Esophagus squamous epithelium (tissue), 5 donors: ENCODE results near the gene TXN2. TPM values are rescaled to one million over a fixed set of nuclear protein-coding genes. Genes with fewer than 3 reads are reported as not detected.
"Not testable (repeated sequence)": the region's sequence is repeated elsewhere in the genome, so short reads cannot be mapped to it uniquely, and the experiment has no call there.

Experiments used
- DNase-seq: peaks from one replicate; lab custom pipeline; 2025; lab: John Stamatoyannopoulos, UW
- H3K27ac ChIP-seq, 4 donors: fragments of 200-600 bp; sonication (generic); one replicate each; pipeline ENCODE4 v1.5.1; 2016 to 2019; ENCODE audit warnings: mild to moderate bottlenecking in 1 of 4
- H3K27me3 ChIP-seq, 4 donors: fragments of 200-600 bp; sonication (generic); 1 replicate in 3 of 4; 2 replicates in 1 of 4; pipeline versions ENCODE4 v1.5.1 to v1.6.0; 2017 to 2021; ENCODE audit warnings: antibody characterized with exemption in 1 of 4
- H3K36me3 ChIP-seq, 3 donors: fragments of 200-600 bp; sonication (generic); one replicate each; pipeline ENCODE4 v1.5.1; 2016 to 2019
- H3K4me1 ChIP-seq, 3 donors: fragments of 200-600 bp; sonication (generic); one replicate each; pipeline ENCODE4 v1.5.1; 2017 to 2019
- H3K4me3 ChIP-seq, 4 donors: fragments of 200-600 bp; sonication (generic); 1 replicate in 3 of 4; 2 replicates in 1 of 4; pipeline ENCODE4 v1.5.1; 2016 to 2019; ENCODE audit warnings: mild to moderate bottlenecking in 2 of 4, moderate library complexity in 1 of 4
- H3K9me3 ChIP-seq, 3 donors: fragments of 200-600 bp; sonication (generic); one replicate each; pipeline ENCODE4 v1.5.1; 2016 to 2019
- POLR2A ChIP-seq, 4 donors: fragments of 450-650 bp; IDR thresholded peaks; one replicate each; pipeline ENCODE4 v1.6.1; 2017; ENCODE audit warnings: antibody characterized with exemption in 4 of 4, mild to moderate bottlenecking in 4 of 4, moderate library complexity in 3 of 4
- whole genome bisulfite sequencing, 2 donors: methylation state at CpG; one replicate each; pipeline ENCODE4 v1.1.5; 2018; 5-methylcytosine and 5-hydroxymethylcytosine counted together
- intact Hi-C: fragments of 100-400 bp; cut with DNase I; formaldehyde crosslinking; loops from one replicate; pipeline ENCODE4 v1.15.0; 2022
- total RNA-seq, 4 donors: library from RNA; depleted of rRNA; stranded (reverse); fragments of >200 nt; gene quantifications; one replicate each; pipeline ENCODE4 v1.1.0, GENCODE V29; 2016
- TF ChIP-seq, protein P1 (sequence below), 6 experiments: fragments of 450-650 bp in 4 of 6; fragments of 200-600 bp in 2 of 6; sonication (generic) in 2 of 6; IDR thresholded peaks; one replicate each; pipeline ENCODE4 v1.5.1; 2016 to 2019; ENCODE audit warnings: antibody characterized with exemption in 6 of 6, mild to moderate bottlenecking in 4 of 6, moderate library complexity in 4 of 6
- donor health status: DM: yes; HTN: yes; CAD: no.

The TXN2 gene
- total RNA-seq, 4 donors from 2014 or later = 58.4 to 88.4 (median 72.3) TPM

DNA sequence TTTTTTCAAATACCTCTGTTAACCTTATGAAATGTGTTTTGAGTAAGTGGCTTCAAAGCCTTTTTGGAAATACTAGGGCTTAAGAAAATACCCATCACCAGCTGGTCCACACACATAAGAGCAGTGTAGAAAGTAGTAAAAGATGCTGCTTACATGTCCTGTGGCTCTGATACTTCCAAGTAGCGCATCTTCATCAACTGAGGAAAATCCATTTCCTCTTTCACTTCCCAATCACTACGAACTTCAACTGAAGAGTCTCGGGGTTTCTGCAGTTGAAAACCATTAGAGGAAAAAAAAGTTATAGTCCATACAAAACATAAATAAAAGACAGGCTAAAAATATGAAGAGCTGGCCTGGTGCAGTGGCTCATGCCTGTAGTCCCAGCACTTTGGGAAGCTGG lies 39.0 kb upstream of the TXN2 start:
- no peak overlapping the region for H3K4me3 ChIP-seq
- no peak for DNase-seq
- TF ChIP-seq, protein P1, sequence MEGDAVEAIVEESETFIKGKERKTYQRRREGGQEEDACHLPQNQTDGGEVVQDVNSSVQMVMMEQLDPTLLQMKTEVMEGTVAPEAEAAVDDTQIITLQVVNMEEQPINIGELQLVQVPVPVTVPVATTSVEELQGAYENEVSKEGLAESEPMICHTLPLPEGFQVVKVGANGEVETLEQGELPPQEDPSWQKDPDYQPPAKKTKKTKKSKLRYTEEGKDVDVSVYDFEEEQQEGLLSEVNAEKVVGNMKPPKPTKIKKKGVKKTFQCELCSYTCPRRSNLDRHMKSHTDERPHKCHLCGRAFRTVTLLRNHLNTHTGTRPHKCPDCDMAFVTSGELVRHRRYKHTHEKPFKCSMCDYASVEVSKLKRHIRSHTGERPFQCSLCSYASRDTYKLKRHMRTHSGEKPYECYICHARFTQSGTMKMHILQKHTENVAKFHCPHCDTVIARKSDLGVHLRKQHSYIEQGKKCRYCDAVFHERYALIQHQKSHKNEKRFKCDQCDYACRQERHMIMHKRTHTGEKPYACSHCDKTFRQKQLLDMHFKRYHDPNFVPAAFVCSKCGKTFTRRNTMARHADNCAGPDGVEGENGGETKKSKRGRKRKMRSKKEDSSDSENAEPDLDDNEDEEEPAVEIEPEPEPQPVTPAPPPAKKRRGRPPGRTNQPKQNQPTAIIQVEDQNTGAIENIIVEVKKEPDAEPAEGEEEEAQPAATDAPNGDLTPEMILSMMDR (IDR thresholded peaks at IDR 0.05) = no peak
- H3K27me3 ChIP-seq = no peaks in the 10 kb centered on the region
- no peak overlapping the region for H3K27ac ChIP-seq
- peaks cover 0 to 11% (median 0%) of the 10 kb centered on the region in 3 donors for H3K4me1 ChIP-seq
- 23 to 84% methylated on average over 3 of the region's 3 CpGs for WGBS, 2 donors
- H3K36me3 ChIP-seq = peaks cover 71 to 100% (median 88%) of the 10 kb centered on the region in 3 donors
- H3K9me3 ChIP-seq = no peaks in the 10 kb centered on the region
- intact Hi-C loops = no loop called here

DNA sequence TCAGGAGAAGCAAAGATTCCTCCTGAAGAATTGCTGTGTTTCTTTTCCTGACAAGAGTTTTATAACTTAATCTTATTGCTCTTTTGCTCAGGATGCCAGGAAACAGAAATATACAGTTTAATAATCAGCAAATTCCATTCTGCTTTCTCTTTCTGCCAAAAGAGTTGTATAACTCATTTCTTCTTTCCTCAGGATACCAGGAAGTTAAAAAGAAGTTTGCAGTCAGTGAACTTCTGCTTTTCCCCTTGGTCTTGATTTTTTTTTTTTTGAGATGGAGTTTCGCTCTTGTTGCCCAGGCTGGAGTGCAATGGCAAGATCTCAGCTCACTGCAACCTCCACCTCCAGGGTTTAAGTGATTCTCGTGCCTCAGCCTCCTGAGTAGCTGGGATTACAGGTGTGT lies 38.5 kb upstream of the TXN2 start:
- DNase-seq, H3K9me3 ChIP-seq, H3K27ac ChIP-seq, intact Hi-C loops, H3K27me3 ChIP-seq, H3K4me3 ChIP-seq: not testable (repeated sequence)
- WGBS, 2 donors = 77 to 97% methylated on average over 2 of the region's 2 CpGs
- Histone ChIP-seq H3K4me1 (peaks cover 0 to 11% (median 0%) of the 10 kb centered on the region in 3 donors), H3K36me3 (peaks cover 74 to 100% (median 88%) of the 10 kb centered on the region in 3 donors)

- 93 to 100% methylated on average over 1 of the region's 1 CpG for WGBS, 2 donors
- no peaks in the 10 kb centered on the region for H3K27me3 ChIP-seq
Observed at GRCh38 chr22:36514766-36515165, 33.3 kb upstream of the TXN2 start.

GRCh38 chr22:36512991-36513390 lies 31.6 kb upstream of the TXN2 start:
- TF ChIP-seq, protein P1 (IDR thresholded peaks at IDR 0.05) = no peak
- TF ChIP-seq POLR2A (IDR thresholded peaks at IDR 0.05) = no peak
- Histone ChIP-seq H3K27ac (no peak overlapping the region), H3K4me3 (no peak overlapping the region), H3K9me3 (no peaks in the 10 kb centered on the region), H3K27me3 (no peaks in the 10 kb centered on the region), H3K4me1 (peaks cover 15 to 44% (median 32%) of the 10 kb centered on the region in 3 donors), H3K36me3 (peaks cover 51 to 76% (median 66%) of the 10 kb centered on the region in 3 donors)
- DNase-seq = no peak
- 79 to 86% methylated on average over 4 of the region's 4 CpGs for WGBS, 2 donors
- intact Hi-C loops = no loop called here

More at GRCh38 chr22:36514766-36515165, 33.3 kb upstream of the TXN2 start:
- H3K4me1 ChIP-seq = peaks cover 9 to 26% (median 21%) of the 10 kb centered on the region in 3 donors
- intact Hi-C loops = no loop called here
- no peak for TF ChIP-seq POLR2A (IDR thresholded peaks at IDR 0.05)
- TF ChIP-seq, protein P1 (IDR thresholded peaks at IDR 0.05) = no peak
- peaks cover 66 to 94% (median 81%) of the 10 kb centered on the region in 3 donors for H3K36me3 ChIP-seq
- DNase-seq = no peak
- no peak overlapping the region for H3K27ac ChIP-seq
- H3K4me3 ChIP-seq = no peak overlapping the region
- no peaks in the 10 kb centered on the region for H3K9me3 ChIP-seq

- peaks cover 18 to 49% (median 36%) of the 10 kb centered on the region in 3 donors for H3K4me1 ChIP-seq
- H3K4me3 ChIP-seq = no peak overlapping the region
- intact Hi-C loops = no loop called here
- TF ChIP-seq, protein P1 (IDR thresholded peaks at IDR 0.05) = no peak
- TF ChIP-seq POLR2A (IDR thresholded peaks at IDR 0.05) = no peak
- H3K9me3 ChIP-seq = no peaks in the 10 kb centered on the region
- H3K27ac ChIP-seq = peak overlapping the region in 3 of 4 donors; percentile 9 to 89 (median 83)
- WGBS, 2 donors = 80 to 91% methylated on average over 1 to 8 of the region's 8 CpGs
- H3K36me3 ChIP-seq = peaks cover 44 to 70% (median 59%) of the 10 kb centered on the region in 3 donors
- no peaks in the 10 kb centered on the region for H3K27me3 ChIP-seq
- no peak for DNase-seq
Observed at GRCh38 chr22:36512333-36512732, 30.9 kb upstream of the TXN2 start.
